Glomerular endothelial cell (primary cell): Measurements from ENCODE around the gene NOD2. TPM values are rescaled to one million over a fixed set of nuclear protein-coding genes. Genes with fewer than 3 reads are reported as not detected.

Experiments used
- DNase-seq: peaks from one replicate; pipeline ENCODE4 v3.0.0-alpha.2; 2011; ENCODE audit warnings: low read depth, low spot score; ENCODE audit errors: extremely low read depth
- total RNA-seq: library from RNA; depleted of rRNA; stranded (reverse); fragments of >200 nt; gene quantifications from 2 replicates; pipeline ENCODE4 v1.2.3, GENCODE V29; 2015

NOD2 gene
- 0.23 and 0.29 TPM in 2 replicates for total RNA-seq

DNA sequence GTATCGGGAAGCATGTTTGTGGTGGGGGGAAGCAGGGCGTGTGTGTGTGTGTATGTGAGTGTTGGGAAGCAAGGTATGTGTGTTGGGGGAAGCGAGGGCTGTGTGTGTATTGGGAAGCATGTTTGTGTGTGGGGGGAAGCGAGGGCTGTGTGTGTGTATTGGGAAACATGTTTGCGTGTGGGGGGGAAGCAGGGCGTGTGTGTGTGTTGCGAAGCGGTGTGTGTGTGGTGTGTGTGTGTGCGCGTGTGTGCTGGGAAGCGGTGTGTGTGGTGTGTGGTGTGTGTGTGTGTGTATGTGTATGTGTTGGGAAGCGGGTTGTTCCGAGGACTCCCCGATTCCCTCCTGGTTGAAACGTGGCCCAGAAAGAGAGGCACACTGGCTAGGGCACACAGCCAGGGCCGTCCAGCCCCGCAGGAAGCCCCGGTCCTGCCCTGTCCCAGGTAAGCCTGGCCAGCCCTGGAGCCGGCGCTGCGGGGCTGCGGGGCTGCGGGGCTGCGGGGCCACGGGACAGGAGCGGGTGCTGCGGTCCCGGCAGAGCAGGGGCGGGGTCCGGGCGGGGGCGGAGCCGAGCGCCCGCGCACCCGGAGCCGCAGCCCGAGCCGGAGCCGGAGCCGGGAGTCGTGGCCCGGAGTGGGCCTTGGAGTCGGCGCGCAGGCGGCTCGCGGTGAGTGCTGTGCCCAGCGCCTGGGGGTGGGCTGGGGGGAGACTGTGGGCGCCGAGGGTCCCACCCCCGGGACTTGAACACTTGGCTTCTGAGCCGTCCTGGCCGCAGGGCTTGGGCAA is at the start of gene NOD2:
TSS of gene NOD2 (plus strand) at position 608 of the 783 bp plus-strand sequence. CDS start 5,890 bp downstream, outside the sequence.
- no peak for DNase-seq

DNA sequence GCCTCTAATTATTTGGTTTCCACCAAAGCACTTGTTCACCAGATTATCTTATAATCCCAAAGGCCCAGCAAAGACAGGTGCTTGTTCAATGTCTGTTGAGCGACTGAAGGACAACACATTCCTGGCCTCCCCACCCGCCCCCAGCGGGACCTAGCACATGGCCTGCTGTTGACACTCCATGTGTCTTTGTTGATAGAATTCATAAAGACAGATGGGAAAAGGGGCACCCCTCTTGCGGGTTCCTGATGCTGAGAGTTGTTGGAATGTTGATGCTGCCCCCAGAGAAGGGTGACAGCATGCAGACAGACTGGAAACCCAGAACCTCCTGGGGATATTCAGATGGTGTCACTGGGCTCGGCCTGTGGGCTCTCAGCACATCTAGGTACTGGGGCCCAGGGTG is 49.2 kb upstream of the NOD2 start:
- no peak for DNase-seq

DNA sequence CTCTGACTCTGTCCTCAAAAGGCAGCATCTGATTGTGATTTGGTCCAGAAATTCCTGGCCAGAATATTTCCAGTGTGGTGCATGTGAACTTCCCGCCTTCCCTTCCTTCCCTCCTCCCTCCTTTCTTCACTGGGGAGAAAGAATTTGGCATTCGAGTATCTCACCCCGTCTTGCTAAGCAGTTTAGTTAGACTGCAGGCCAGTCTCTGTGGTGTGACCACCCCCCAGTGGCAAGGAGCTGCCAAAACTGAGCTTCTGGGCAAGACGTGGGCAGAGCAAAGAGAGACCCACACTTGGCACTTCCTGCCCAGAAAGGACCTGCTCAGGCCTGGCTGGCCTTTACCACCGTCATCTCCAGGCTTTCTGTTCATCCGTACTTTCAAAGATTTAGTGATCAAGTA is 48.7 kb upstream of the NOD2 start:
- no peak for DNase-seq

DNA sequence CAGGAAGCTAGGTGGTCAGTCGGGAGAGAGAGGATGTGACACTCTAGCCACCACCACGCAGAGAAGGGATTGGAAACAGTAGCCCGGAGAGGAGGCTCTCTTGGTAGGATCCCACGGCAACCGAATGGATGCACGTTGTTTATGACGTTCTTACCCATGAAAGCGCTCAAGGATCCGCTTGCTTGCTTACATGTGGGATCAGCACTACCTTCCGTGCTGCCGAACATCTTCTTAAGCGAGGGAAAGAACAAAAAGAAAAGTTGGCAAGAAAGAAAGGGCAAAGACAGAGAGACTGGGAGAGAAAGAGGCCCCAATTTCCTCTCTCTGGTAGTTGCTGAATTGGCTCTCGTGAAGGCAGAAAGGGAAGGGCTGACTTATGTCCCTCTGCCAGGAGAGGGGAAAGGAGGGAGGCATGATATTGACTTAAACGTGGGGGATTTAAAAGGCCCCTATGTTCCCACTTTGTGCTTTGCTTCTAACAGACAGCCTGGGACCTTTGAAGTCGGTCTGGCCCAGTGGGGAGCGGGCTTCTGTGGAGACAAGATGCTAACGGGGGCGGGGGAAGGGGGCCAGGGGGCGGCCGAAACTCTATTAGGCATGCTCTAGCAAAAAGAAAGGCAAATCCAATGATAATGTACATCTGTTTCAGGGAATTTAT is 47.7 kb upstream of the NOD2 start:
- no peak for DNase-seq

DNA sequence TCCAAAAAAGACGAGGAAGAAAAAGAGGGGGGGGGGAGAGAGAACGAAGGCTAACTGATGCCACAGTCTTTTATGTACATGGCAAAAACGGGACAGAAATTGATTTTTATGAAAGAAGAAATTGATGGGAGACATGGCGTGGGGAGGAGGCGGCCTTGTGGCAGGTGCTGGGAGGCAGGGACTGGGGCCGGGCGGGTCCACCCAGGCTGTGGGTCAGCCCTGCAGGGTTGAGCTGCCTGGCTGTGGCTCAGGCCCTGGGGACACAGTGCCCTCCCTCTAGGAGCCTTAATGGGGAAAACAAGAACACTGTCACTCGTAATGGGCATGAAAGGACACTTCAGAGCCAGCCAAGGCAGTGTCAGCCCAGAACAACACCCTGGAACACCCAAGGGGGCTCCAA is 47.1 kb upstream of the NOD2 start:
- DNase-seq = no peak

DNA sequence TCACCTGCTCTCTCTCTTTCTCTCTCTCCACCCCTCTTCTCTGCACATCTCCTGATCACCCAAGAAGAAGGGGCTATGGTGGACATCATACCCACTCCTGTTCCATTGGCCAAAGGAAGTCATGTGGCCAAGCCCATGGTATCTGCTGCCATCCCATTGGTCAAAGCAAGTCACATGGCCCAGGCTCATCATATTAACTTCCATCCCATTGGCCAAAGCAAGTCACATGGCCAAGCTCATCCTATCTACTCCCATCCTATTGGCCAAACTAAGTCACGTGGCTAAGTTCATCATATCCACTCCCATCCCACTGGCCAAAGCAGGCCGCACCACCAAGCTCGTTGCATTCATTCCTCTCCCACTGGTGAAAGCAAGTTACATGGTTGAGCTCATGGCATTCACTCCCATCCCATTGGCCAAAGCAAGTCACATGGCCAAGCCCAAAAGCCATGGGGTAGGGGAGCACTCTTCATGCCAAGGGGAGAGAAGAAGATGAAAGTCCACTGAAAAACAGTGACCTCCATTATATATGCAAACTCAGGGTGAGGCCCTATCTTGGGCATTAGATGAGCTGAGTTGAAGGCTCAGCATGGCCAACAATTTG is 41.5 kb upstream of the NOD2 start:
- no peak for DNase-seq

DNA sequence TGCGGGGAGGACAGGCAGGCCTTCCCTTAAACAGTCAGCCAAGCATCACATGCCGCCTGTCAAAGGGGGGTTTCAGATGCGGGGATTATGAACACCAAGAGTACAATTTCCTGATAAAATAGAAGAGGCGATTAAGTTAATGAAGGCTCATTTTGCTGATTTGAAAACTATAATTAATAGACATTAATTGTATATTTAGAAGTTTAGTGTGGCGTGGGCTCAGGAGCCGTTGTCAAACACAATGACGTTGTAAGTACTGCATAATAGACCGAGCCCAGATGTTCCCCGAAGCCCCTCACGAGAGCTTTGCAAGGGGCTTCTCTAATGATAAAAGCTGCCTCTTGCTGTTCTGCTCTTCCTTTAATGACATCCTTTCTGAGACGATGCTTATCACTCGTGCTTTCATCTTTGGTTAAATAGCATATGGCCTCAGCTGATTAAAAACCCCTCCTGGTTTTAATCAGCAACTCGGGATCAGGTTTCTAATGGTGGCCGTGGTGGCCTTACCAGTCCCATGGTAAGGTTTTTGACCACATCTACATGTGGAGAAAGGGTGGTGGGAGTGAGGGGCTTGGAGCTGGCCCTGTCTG is 40.5 kb upstream of the NOD2 start:
- DNase-seq = no peak

DNA sequence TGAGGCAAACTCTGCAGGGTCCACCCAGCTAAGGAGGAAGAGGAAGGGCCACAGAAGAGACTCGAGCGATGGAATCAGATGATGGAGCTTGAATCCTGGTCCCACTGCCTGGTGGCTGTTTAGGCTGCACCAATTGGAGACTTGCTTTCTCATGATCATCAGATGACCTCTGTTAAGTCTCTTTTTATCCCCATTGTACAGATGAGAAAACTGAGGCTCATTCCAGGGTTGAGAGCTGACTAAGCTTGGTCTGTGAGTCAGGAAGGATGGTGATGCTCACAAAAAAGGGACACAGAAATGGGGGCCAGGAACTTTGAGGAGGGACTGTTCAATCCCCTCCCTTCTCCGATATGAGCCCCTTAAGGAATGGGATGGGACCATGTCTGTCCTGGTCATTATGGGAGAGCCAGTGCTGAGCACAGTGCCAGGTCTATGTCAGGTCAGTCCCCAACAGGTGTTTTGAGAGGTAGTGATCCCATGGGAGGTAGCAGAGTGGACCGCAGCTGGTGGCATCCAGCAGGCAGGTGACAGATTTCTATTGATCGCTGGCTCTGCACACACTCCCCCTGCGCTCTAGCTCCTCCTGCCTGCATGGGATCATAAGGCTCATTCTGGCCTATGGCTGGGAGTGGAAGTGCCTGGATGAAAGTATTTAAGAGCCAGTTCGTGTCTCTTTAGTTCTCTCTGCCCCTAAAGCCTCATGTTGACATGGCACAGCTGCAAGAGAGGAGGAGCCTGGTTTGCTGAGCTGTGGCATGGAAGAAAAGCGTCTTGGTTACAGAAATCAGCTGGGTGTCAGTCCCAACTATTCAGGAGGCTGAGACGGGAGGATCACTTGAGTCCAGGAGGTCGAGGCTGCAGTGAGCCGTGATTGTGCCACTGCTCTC is 39.5 kb upstream of the NOD2 start:
- no peak for DNase-seq

DNA sequence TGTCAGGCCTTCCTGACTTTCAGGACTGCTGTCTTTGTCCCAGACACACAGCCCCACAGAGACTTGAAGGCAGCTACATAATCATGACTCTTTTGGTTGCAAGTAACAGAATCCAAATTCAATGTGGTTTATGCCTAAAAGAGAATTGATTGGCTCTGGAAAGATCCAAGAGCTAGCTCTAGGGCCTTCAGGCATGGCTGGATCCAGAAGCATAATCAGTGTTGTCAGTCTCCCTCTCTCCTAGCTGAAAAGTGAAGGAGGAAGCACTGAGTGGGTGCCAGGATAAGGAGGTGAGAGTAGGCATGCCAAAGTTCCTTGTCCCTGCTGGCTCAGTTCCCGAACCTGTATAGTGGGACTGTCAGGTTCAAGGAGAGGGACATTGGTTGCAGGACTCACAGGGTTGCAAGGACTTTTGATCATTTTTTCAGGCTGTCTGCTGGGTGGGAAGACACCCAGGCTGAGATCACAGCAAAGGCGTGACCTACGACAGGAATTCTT is 37.8 kb upstream of the NOD2 start:
- DNase-seq = no peak

DNA sequence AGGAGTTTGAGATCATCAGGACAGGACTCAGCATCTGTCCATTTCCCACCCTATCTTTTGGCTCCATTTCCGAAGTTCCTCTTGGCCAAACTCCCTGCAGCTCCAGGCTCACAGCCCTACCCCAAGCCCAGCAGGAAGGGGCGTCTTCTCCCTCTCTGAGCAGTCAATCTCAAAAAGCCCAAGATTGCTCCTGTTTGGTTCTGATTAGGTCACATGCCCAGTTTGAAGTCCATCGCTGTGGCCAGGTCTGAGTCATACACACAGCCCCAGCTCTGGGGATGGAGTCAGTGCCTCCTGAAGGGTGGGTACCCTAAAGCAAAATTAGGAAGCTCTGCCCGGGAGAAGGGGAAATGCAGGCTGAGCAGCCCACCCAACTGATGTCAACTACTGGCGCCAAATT is 36.2 kb upstream of the NOD2 start:
- DNase-seq = no peak

DNA sequence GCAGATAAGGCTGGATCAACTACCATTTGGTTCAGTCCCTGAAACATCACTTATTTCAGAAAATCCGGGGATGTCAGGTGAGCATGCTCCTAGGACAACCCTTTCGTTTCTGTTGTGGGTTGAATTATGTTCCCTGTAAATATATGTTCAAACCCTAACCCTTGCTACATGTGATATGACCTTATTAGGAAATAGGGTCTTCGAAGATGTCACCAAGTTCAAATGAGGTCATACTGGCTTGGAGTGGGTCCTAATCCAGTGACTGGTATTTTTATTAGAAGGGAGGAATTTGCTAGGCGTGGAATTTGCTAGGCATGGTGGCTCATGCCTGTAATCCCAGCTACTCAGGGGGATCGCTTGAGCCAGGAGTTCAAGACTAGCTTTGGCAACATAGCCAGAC is 33.6 kb upstream of the NOD2 start:
- DNase-seq = no peak

DNA sequence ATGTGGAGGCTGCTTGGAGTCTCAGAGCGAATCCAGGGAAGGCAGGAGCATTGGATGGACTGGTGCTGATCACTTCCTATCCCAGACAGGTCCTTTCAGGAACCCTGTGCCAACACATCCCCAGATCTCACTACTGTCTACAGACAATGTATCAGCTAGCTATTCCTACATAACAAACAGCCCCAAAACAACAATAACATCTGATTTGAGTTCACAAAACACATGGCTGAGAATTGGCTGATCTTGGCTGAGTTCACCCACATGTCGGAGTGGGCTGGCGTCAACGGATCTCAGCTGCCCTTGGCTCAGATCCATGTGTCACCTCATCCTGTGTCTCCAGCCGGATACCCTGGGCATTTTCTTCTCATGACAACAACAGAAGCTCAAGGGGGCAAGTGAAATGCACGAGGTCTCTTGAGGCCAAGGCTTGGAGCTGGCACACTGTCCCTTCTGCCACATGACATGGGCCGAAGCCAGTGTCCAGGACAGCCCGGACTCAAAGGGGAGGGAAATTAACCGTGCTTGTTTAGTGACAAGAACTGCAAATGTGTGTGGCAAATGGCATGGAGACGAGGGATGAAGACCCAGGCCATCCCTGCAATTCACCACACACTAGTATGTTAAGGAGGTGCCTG is 31.0 kb upstream of the NOD2 start:
- no peak for DNase-seq

DNA sequence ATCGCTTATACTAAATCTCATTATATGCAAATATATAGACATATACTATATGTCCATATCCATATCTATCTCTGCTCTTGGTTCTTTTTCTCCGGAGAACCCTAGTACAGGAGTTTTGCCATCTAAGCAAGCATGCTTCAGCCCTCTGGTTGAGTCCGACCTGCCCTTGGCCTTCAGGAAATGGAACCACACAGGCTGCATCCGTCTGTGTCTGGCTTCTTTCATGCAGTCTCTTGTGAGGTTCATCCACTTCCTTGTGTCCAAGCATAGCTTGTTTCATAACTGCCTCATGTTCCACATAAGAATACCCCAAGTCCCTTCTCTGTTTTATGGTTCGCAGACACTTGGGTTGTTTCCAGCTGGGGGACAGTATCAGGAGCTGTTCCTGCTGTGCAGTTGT is 29.1 kb upstream of the NOD2 start:
- no peak for DNase-seq

DNA sequence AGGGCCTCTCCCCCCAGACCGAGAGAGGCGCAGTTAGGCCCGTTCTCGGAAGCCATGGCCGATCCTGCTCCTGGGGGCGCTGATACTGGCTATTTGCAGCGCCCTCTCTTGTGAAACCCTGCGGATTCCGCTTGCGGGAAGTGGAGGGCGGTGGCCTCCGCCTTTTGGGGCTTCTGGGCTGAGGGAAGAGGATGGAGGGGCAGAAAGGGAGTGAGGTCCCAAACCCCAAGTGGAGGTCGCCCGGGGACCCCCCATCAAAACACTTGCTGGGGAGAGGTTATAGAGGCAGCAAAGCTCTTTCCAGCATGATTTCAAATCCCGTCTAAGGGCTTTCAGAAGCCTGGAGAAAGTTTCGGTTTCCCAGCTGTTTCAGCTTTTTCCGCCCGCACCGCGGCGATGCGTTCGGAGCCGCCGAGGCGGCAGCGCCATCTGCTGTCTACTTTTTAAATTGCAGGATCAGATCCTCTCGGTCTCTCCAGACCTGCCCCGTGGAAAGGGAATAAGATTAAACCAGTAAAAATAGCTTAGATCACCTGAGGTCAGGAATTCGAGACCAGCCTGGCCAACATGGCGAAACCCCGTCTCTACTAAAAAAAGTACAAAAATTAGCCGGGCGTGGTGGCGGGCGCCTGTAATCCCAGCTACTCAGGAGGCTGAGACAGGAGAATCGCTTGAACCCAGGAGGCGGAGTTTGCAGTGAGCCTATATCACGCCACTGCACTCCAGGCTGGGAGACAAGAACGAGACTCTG is 28.1 kb upstream of the NOD2 start:
- peak; percentile 29 for DNase-seq

DNA sequence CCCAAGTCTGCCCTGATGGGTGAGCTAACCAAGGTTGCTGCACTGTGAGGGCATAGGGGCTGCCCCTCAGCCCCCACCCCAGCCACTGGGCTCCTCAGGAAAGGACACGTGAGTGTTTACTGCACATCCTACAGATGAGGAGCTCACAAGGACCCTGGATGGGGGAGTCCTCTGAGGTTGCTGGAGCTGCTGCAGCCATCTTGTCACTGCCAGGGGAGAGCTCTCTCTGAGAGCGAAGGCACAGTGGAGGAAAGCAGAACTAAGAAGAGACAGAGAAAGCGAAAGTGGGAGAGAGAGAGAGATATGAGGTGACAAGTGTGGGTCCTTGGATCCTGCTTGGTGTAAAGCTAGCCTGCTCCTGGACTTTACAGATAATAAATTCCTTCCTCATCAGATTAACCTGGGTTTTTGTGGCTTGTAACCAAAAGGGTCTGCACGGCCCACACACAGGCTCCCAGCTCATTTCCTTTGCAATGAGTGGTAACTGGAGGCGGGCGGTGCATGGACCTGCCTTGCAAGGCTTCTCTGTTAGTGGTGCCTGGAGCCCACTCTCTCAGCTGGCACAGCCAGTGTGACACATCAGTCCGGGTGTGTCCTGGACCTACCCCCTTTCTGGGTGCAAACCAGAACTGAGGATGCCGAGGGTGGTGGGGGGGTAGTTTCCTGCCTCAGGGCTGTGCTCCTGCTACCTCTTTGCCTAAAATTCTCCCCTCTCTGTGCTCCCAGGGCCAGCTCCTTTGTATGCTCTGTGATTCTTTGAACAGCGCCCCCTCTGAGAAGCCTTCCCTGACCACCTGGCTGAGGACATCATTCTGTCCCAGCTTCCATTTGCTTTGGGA is 26.5 kb upstream of the NOD2 start:
- no peak for DNase-seq

DNA sequence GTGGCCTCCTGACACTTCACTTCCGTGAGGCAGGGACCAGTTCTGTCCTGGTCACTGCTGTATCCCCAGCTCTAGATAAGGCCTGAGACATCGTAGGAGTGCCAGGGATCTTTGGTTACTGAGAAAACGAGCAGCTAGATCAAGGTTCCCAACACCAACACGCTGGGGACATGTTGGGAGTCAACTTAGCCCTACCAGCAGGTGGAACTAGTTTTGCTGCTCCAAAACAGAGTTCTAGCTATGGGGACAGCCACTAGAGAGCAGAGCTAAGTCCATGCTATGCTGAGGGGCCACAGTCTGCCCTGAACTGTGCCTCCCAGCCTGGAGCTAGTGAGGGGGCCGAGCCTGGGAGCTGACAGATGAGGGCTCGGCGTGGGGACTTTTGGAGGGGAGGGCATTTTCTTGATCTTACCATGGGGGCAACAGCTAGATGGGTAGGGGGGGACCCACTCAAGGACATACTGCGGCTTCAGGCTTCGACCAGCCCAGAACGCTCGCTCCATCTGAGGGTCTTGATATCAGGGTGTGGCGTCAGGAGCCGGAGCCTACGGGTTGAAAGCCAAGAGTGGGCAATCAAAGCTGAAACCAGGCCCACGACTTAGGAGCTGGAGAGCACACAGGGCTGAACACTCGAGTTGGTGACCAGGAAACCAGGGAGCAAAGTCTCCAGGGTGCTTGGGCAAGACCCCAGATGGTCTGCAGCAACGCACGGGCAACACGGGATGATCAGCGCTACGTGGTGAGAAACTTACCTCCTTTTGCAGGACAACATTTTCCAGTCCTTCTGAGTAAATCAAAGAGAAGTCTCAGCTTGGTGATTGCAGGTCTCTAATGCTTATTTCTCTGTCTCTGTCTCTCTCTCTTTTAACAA is 25.7 kb upstream of the NOD2 start:
- no peak for DNase-seq

DNA sequence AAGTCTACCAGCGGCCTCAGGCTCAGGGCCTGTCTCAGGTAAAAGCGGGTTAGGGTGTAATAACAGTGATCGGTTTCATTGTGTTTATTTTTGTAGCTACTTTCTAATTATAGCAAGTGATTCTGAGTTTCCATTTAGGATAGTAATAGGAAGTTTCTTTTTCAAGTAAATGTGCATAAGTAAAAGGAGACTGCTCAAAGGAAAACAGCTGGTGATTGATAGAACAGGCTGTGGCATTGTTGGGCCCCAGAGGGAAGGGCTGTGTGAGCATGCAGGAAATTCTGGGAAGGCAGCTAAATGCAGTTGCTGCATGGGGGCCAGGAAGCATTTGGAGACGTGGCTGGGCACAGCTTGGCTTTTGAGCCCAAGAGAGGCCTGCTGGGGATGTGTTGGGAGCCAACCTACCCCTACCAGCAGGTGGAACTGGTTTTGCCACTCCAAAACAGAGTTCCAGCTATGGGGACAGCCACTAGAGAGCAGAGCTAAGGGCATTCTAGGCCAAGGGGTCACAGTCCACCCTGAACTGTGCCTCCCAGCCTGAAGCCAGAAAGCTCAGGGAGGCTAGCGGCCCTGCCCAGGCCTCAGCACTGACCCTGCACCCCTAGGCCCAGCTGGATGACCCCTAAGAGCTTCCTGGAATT is 24.9 kb upstream of the NOD2 start:
- DNase-seq = no peak
